BE2C (cell line): ENCODE measurements around the gene ARG1. TPM values are rescaled to one million over a fixed set of nuclear protein-coding genes. Genes with fewer than 3 reads are reported as not detected.
"Not testable (repeated sequence)": the region's sequence is repeated elsewhere in the genome, so short reads cannot be mapped to it uniquely, and the experiment has no call there.

Experiments
- DNase-seq: peaks from one replicate; pipeline ENCODE4 v3.0.0-alpha.2; 2020
- H3K27me3 ChIP-seq: fragments of 250-450 bp; sonication (Bioruptor Pico); 2 replicates; pipeline ENCODE4 v1.5.1; 2020; ENCODE audit warnings: mild to moderate bottlenecking
- H3K36me3 ChIP-seq: fragments of 250-450 bp; sonication (Bioruptor Pico); 2 replicates; pipeline ENCODE4 v1.5.1; 2020; ENCODE audit warnings: mild to moderate bottlenecking
- H3K4me1 ChIP-seq: fragments of 250-450 bp; sonication (Bioruptor Pico); 2 replicates; pipeline ENCODE4 v1.5.1; 2020
- H3K4me3 ChIP-seq: 2 replicates; pipeline ENCODE4 v1.5.1; 2011; ENCODE audit warnings: low read depth, low read length
- H3K9me3 ChIP-seq: fragments of 250-450 bp; sonication (Bioruptor Pico); 2 replicates; pipeline ENCODE4 v1.5.1; 2020
- polyA plus RNA-seq: library from polyadenylated mRNA; unstranded; fragments of >200 nt; gene quantifications from one replicate; pipeline ENCODE4 v1.2.1, GENCODE V29; 2012; ENCODE audit warnings: low read depth, missing spikeins; ENCODE audit not compliant: insufficient read length, insufficient read depth
- TF ChIP-seq, protein P1 (sequence below): IDR thresholded peaks from 2 replicates; pipeline ENCODE4 v1.5.1; 2012; ENCODE audit warnings: mild to moderate bottlenecking, low read depth, low read length

ARG1 gene
- not detected for polyA plus RNA-seq

DNA sequence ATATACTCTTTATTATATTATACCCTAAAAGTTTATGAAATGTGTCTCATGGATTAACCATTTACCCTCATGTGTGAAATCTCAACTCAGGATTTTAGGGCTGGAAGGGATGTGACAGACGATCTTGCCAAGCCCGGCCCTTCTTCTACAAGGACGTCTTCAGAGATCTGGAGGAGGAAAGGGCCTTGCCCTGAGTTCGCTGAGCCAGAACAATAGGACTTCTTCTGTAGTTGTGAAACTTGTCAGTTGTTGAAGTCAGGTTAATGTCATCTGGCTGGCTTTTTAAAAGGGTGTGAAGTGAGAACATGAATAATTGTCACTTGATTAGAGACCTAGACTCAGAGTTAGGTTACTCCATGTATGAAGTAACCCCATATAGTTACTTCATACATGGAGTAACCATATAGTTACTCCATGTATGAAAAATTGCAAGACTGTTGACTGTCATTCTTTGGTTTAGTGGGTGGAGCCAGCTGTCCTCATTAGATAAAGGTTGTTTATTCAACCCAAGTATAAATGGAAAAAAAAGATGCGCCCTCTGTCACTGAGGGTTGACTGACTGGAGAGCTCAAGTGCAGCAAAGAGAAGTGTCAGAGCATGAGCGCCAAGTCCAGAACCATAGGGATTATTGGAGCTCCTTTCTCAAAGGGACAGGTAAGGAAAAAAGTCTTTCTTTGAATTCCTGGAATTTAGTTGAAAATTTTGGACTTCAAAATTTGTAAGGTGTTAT is at the start of gene ARG1:
TSS of gene ARG1 (plus strand) at position 541 of the 730 bp plus-strand sequence. CDS start at position 598, 57 bp downstream.
- TF ChIP-seq, protein P1, sequence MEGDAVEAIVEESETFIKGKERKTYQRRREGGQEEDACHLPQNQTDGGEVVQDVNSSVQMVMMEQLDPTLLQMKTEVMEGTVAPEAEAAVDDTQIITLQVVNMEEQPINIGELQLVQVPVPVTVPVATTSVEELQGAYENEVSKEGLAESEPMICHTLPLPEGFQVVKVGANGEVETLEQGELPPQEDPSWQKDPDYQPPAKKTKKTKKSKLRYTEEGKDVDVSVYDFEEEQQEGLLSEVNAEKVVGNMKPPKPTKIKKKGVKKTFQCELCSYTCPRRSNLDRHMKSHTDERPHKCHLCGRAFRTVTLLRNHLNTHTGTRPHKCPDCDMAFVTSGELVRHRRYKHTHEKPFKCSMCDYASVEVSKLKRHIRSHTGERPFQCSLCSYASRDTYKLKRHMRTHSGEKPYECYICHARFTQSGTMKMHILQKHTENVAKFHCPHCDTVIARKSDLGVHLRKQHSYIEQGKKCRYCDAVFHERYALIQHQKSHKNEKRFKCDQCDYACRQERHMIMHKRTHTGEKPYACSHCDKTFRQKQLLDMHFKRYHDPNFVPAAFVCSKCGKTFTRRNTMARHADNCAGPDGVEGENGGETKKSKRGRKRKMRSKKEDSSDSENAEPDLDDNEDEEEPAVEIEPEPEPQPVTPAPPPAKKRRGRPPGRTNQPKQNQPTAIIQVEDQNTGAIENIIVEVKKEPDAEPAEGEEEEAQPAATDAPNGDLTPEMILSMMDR: no peak
- DNase-seq: no peak

DNA sequence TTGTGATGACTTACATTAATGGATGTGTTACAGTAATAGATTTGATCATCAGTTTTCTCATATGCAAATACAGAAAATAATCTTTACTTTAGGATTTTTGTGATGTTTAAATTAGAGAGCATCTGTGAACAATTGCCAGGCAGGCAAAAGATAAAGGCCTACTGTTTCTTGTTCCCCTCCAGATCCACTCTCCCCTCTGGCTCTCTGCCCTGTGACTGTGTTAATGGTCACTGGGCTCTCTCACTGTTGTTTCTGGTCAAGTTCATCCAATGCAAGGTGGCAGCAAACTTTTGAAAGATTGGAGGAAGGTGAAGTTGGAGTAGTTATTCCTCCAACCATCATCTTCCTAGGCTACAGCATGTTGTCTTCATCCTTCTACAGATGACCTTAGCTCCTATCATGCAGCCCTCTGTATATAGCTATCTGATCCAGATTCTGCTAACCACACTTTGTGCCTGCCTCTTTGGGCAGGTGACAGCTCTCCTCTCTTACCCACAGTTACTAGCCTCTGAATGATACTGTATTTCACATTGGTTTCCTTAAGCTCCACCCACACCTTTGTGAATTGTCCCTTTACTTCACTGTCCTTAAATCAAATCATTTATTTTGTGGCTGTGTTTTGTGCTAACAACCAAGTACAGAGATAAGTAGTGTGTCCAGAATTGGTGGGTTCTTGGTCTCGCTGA is 48.9 kb upstream of the ARG1 start:
- Histone ChIP-seq H3K9me3 (no peaks in the 10 kb centered on the region), H3K36me3 (no peaks in the 10 kb centered on the region), H3K4me3 (no peak overlapping the region), H3K27me3 (no peaks in the 10 kb centered on the region), H3K4me1 (no peaks in the 10 kb centered on the region)
- TF ChIP-seq, protein P1: no peak
- no peak for DNase-seq

More for the DNA sequence above, at the start of gene ARG1:
- Histone ChIP-seq H3K36me3 (no peaks in the 10 kb centered on the region), H3K9me3 (no peaks in the 10 kb centered on the region), H3K4me1 (no peaks in the 10 kb centered on the region), H3K4me3 (no peak within 1 kb of the TSS), H3K27me3 (no peaks in the 10 kb centered on the region)

DNA sequence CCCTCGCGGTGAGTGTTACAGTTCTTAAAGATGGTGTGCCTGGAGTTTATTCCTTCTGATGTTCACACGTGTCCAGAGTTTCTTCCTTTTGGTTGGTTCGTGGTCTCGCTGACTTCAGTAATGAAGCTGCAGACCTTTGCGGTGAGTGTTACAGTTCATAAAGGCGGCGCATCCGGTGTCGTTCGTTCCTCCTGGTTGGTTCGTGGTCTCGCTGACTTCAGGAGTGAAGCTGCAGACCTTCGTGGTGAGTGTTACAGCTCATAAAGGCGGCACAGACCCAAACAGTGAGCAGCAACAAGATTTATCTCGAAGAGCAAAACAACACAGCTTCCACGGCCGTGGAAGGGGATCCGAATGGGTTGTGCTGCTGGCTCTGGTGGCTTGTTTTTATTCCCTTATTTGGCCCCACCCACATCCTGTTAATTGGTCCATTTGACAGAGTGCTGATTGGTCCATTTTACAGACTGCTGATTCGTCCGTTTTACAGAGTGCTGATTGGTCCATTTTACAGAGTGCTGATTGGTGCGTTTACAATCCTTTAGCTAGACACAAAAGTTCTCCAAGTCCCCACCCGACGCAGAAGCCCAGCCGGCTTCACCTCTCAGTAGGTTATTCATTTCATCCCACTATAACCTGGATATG is 48.2 kb upstream of the ARG1 start:
- no peak for DNase-seq
- Histone ChIP-seq H3K4me1 (no peaks in the 10 kb centered on the region), H3K4me3 (no peak overlapping the region), H3K27me3 (no peaks in the 10 kb centered on the region), H3K9me3 (no peaks in the 10 kb centered on the region), H3K36me3 (no peaks in the 10 kb centered on the region)
- TF ChIP-seq, protein P1: no peak

DNA sequence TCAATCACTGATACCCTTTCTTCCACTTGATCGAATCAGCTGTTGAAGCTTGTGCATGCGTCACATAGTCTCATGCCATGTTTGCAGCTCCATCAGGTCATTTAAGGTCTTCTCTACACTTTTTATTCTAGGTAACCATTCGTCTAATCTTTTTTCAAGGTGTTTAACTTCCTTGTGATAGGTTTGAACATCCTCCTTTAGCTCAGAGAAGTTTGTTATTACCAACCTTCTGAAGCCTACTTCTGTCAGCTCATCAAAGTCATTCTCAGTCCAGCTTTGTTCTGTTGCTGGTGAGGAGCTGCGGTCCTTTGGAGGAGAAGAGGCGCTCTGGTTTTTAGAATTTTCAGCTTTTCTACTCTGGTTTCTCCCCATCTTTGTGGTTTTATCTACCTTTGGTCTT is 42.1 kb upstream of the ARG1 start:
- not testable (repeated sequence) for H3K36me3 ChIP-seq, H3K4me1 ChIP-seq, H3K27me3 ChIP-seq, H3K4me3 ChIP-seq, H3K9me3 ChIP-seq, DNase-seq

DNA sequence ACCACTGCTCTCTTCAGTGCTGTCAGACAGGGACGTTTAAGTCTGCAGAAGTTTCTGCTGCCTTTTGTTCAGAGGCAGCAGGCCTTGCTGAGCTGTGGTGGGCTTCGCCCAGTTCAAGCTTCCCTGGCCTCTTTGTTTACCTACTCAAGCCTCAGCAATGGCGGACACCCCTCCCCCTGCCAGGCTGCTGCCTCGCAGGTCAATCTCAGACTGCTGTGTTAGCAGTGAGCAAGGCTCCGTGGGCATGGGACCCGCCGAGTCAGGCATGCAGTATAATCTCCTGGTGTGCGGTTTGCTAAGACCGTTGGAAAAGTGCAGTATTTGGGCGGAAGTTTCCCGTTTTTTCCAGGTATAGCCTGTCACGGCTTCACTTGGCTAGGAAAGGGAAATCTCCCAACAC is 41.3 kb upstream of the ARG1 start:
- not testable (repeated sequence) for H3K4me1 ChIP-seq, H3K36me3 ChIP-seq, H3K9me3 ChIP-seq, H3K27me3 ChIP-seq, H3K4me3 ChIP-seq, DNase-seq

DNA sequence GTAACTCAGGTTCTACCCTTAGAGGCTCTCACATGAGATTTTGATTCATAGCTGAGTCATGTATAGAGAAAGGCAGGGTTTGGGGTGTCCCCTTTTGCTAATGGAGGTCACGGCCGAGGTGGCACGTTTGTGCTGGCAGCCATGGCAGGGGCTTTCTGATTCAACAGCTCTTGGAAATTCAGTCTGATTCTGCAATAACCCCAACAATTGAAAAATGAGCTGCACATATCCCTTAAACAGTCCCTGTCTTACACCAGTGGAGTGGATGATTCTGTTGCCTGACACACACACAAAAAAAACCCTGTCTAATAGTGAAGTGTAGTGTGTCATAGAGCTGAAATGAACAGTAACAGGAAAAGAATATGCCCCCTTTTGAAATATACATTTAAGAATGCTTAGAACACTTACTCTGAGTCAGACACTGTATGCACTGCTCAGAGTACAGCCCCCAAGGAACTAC is 40.4 kb upstream of the ARG1 start:
- H3K36me3 ChIP-seq: no peaks in the 10 kb centered on the region
- TF ChIP-seq, protein P1: no peak
- no peaks in the 10 kb centered on the region for H3K27me3 ChIP-seq
- no peaks in the 10 kb centered on the region for H3K9me3 ChIP-seq
- H3K4me1 ChIP-seq: no peaks in the 10 kb centered on the region
- no peak overlapping the region for H3K4me3 ChIP-seq
- no peak for DNase-seq

DNA sequence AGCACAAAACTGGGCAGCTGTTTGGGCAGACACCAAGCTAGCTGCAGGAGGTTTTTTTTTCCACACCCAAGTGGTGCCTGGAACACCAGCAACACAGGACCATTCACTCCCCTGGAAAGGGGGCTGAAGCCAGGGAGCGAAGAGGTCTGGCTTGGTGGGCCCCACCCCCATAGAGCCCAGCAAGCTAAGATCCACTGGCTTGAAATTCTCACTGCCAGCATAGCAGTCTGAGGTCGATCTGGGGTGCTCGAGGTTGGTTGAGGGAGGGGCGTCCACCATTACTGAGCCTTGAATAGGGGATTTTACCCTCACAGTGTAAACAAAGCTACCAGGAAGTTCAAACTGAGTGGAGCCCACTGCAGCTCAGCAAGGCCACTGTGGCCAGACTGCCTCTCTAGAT is 34.4 kb upstream of the ARG1 start:
- H3K4me3 ChIP-seq, H3K27me3 ChIP-seq, DNase-seq, H3K36me3 ChIP-seq, H3K4me1 ChIP-seq, H3K9me3 ChIP-seq: not testable (repeated sequence)
